CD4-positive, alpha-beta T cell treated with Interleukin-21 for 1 hour (primary cell): ENCODE measurements around the gene ERGIC3.
"Not testable (repeated sequence)": the region's sequence is repeated elsewhere in the genome, so short reads cannot be mapped to it uniquely, and the experiment has no call there.

Experiments
- DNase-seq: peaks from one replicate; pipeline ENCODE4 v3.0.0-alpha.2; 2020

The ERGIC3 gene

DNA sequence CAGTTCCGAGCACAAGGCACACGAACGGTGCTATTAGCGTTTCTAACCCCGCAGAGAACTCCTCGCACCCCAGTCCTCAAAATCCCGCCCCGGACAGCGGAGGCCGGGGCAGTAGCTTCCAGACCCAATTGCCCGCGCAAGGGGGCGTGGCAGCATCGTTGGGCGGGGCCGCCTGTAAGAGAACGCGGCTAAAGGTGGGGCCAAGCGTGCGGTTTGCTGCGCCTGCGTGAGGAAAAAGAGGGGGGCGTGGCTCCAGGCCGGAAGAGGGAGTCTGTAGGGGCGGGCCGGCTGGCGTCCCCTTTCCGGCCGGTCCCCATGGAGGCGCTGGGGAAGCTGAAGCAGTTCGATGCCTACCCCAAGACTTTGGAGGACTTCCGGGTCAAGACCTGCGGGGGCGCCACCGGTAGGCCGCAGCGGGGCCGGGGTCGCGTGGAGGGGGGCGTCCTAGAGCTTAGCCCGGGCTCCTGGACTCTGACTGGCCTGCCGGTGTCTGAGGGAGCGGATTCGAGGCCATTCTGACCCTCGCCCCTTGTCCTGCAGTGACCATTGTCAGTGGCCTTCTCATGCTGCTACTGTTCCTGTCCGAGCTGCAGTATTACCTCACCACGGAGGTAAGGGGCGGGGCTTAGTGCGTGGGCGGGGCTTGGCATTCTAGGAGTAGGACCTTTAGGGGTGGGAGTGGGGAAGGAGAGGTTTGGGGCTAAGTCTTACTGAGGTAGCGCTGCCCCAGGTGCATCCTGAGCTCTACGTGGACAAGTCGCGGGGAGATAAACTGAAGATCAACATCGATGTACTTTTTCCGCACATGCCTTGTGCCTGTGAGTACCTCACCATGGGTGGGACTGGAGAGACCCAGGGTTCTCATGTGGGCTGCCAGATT is at the start of gene ERGIC3:
Gene ERGIC3 (plus strand): TSS at position 296 of the 880 bp plus-strand sequence. CDS start 20 bp downstream, at position 316.
- DNase-seq: peak; percentile 97

DNA sequence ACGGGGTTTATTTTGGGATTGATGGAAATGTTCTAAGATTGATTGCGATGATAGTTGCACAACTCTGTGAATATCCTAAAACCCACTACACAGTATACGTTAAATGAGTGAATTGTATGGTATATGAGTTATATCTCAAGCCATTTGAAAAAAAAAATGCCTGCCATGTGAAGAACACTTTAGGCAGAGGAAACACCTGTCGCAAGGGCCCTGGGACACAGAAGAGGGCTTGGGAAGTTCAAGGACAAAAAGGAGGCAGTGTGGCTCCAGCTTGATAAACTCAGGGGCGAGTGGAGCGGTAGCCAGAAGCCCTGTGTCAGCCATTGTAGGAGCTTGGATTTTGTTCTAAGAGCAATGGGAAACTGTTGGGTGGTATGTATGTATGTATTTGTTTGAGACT is 49.5 kb upstream of the ERGIC3 start:
- no peak for DNase-seq

DNA sequence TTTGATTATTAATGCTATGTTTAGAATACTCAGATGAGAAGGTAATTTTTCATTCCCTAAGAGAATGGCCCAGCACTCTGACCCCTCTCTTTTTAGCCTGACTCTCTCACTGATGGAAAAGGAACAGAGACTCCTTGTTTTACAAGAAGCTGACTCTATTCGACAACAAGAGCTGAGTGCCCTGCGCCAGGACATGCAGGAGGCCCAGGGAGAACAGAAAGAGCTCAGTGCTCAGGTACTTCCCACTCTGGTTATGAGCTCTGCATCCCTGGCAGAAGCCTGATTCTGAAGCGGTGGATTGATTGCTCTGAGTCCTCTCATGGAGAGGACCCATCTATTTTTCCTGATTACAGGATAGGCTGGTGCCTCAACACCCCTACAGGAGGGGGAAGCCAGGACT is 45.4 kb upstream of the ERGIC3 start:
- no peak for DNase-seq

DNA sequence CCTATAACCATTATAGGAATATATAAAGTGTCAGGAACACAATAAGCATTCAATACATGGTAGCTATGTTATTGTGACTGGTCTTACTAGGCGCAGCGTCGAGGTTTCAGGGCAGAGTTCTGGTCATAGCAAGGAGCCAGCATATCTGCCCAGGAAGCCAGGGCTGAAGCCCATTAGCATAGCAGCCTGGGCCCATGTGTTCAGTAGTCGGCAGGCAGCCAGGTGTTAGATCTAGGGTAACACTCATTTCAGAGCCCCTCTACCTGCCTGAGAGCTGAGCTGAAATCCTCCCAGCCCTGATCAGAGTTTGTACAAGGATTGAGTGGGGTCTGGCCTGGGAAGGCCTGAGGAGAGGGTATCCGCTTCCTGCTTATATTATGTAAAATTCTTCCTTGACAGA is 44.6 kb upstream of the ERGIC3 start:
- DNase-seq: no peak

DNA sequence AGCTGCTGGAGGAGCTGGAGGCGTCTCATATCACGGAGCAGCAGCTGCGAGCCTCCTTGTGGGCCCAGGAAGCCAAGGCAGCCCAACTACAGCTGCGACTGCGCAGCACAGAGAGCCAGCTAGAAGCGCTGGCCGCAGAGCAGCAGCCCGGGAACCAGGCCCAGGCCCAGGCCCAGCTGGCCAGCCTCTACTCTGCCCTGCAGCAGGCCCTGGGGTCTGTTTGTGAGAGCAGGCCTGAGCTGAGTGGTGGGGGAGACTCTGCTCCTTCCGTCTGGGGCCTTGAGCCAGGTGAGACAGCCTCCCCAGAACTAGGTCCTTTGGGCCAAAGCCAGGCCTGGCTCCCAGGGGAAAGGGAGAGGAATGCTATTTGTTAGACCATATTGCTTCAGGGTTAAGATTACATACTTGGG is 44.1 kb upstream of the ERGIC3 start:
- no peak for DNase-seq

DNA sequence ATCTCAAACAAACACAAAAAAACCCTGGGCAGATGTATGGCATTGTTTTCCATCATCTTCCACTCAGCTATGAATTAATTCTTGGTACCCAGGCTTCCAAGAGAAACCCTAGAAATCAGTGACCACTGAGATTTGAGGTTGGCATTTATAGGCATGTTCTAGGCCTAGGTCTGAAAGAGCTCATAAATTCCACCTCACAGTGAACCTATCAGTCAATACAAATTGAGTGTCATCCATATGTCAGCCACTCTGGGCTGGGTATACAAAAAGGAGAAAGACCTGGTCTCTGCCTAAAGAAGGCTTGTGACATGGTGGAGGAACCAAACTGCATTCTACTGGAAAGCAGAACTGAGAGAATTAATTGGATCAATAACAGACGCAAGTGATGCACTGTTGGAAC is 42.6 kb upstream of the ERGIC3 start:
- DNase-seq: no peak

DNA sequence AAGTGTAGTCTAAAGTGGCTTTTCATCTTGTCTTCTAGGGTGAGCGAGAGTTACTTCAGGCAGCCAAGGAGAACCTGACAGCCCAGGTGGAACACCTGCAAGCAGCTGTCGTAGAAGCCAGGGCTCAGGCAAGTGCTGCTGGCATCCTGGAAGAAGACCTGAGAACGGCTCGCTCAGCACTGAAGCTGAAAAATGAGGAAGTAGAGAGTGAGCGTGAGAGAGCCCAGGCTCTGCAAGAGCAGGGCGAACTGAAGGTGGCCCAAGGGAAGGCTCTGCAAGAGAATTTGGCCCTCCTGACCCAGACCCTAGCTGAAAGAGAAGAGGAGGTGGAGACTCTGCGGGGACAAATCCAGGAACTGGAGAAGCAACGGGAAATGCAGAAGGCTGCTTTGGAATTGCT is 39.5 kb upstream of the ERGIC3 start:
- DNase-seq: no peak

DNA sequence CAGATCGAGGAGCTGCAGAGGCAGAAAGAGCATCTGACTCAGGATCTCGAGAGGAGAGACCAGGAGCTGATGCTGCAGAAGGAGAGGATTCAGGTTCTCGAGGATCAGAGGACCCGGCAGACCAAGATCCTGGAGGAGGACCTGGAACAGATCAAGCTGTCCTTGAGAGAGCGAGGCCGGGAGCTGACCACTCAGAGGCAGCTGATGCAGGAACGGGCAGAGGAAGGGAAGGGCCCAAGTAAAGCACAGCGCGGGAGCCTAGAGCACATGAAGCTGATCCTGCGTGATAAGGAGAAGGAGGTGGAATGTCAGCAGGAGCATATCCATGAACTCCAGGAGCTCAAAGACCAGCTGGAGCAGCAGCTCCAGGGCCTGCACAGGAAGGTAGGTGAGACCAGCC is 38.6 kb upstream of the ERGIC3 start:
- no peak for DNase-seq

DNA sequence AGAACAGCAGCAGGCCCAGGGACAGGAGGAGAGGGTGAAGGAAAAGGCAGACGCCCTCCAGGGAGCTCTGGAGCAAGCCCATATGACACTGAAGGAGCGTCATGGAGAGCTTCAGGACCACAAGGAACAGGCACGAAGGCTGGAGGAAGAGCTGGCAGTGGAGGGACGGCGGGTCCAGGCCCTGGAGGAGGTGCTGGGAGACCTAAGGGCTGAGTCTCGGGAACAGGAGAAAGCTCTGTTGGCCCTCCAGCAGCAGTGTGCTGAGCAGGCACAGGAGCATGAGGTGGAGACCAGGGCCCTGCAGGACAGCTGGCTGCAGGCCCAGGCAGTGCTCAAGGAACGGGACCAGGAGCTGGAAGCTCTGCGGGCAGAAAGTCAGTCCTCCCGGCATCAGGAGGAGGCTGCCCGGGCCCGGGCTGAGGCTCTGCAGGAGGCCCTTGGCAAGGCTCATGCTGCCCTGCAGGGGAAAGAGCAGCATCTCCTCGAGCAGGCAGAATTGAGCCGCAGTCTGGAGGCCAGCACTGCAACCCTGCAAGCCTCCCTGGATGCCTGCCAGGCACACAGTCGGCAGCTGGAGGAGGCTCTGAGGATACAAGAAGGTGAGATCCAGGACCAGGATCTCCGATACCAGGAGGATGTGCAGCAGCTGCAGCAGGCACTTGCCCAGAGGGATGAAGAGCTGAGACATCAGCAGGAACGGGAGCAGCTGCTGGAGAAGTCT is 37.9 kb upstream of the ERGIC3 start:
- no peak for DNase-seq

DNA sequence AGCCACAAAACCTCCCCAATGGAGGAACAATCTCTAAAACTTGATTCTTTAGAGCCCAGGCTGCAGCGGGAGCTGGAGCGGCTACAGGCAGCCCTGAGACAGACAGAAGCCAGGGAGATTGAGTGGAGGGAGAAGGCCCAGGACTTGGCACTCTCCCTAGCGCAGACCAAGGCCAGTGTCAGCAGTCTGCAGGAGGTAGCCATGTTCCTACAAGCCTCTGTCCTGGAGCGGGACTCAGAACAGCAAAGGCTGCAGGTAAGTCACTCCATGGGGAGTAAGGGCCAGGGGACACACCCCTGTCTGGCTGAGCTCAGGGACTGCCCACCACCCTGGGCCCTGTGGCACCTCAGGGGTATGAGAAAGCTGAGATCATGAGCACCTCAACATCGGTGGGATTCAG is 37.1 kb upstream of the ERGIC3 start:
- DNase-seq: no peak

DNA sequence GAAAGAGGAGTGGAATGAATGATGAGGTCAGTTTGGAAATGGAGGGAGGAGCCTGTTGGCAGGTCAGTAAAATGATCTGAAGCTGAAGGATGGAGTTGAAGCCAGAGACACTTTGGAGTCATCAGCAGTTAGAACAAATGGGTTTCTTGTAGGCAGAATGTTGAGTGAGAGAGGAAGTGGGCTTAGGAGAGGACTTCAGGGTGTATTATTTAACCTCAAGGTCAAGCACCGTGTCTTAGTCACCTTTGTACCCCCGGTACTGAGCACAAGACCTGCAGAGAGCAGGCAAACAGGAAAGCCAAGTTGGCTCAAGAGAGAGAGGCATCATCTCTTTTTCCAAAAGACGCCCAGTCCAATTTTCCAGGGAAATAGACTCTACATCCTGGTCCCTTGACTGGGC is 35.7 kb upstream of the ERGIC3 start:
- DNase-seq: no peak

DNA sequence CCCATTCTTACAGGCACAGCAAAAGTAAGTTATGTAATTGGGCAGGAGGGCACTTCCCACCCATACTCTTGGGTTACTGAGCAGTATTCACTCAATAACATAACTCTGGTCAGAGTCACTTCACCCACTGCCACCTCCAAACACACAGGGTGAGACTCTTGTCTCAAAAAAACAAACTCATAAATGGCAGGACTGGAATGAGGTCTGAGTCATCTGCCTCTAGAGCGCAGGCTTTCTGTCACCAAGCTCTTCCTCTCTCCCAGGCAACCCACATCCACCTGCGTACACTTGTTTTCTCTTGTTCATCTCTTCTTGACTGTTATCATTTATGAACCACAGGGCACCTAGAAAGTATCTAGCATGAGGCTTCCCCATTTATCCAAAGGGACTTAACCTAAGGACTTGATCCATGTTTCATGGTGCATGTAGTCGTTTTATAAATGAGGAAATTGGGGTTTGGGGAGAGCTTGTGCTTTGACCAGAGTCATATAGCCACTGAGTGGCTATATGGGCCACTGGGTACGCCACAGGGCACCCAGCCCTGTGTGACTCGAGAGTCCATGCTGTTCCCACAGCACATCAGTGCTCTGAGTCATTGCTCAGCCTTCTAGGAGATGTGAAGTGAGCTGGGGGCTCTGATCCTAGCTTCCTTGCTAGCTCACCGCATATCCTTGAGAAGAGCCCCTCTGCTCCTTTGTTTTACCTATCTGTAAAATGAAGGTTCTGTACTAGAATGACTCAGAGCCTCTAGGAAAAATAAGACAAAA is 34.8 kb upstream of the ERGIC3 start:
- DNase-seq: no peak

DNA sequence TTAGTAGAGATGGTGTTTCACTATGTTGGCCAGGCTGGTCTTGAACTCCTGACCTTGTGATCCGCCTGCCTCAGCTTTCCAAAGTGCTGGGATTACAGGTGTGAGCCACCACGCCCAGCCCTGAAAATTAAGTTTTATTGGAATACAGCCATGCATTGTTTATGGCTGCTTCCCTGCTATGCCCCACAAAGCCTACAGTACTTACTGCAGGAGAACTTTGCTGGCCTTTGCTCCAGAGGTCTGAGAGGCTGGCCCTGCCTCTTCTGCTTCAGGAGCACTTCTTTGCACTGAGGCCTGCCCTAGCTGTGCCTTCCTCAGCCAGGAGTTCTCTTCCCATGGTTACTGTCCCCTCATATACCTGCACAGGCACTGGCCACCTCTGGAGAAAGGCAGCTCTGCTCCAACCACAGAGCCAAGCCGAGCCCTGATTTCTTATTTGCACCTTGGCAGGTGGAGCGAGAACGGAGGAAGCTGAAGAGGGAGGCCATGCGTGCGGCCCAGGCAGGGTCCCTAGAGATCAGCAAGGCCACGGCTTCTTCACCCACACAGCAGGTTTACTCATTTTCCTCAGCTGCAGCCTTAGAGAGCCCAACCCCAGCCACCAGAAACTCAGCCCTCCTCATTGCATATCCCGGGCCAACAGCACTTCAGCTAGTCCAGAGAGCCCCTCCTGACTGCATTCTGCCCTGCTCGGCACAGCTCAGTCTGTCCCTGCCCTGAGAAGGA is 33.2 kb upstream of the ERGIC3 start:
- no peak for DNase-seq

DNA sequence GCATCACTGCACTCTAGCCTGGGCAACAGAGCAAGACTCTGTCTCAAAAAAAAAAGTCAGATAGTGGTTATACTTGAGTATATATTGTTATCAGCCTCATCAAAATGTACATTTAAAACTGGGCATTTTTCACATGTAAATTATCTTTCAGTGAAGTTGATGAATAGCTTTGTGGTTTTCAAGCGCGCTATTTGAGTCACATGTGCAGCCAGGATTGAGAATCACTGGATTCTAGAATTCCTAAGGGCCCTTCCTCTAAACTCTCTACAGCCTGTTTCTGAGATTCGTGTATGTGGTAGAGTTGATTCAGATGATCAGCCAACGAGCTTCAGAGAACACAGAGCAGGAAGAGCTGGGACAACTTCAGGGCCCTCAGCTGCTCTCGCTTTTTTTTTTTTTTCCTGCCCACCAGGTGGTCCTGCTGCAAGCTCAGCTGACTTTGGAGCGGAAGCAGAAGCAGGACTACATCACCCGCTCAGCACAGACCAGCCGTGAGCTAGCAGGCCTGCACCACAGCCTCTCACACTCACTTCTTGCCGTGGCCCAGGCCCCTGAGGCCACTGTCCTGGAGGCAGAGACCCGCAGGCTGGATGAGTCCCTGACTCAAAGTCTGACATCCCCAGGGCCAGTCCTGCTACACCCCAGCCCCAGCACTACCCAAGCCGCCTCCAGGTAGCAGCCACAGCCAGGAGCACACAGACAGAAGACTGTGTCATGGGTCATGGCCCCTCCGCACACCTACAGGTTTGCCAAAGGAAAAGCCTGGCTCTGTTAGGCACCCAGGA is 30.7 kb upstream of the ERGIC3 start:
- no peak for DNase-seq

DNA sequence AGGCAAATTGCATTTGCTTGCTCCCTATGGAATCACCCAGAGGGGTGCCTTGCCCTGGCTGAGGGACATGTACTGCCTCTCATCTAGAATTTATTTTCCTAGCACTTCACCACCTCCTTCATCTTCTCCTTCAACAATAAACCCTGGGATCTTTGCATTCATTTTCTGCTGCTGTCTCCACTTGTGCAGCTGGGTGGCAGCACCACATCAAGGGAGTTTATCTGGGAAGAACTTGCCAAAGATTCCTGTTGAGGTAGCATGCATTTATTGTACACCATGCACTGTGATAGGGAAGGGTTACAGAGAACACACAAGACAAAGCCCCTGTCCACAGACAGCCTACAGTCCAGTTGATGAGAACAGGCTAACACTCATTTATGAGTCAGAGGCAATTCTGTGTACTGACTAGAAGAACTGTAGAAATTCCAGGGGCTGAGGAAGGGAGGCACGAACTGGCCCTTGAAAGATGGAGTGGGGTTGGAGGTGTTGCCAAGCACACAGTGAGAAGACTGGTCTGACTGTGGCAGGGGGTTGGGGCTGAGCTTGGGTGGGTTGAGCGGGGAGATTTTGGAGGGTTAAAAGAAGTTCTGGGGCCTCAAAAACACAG is 30.0 kb upstream of the ERGIC3 start:
- DNase-seq: peak; percentile 6

DNA sequence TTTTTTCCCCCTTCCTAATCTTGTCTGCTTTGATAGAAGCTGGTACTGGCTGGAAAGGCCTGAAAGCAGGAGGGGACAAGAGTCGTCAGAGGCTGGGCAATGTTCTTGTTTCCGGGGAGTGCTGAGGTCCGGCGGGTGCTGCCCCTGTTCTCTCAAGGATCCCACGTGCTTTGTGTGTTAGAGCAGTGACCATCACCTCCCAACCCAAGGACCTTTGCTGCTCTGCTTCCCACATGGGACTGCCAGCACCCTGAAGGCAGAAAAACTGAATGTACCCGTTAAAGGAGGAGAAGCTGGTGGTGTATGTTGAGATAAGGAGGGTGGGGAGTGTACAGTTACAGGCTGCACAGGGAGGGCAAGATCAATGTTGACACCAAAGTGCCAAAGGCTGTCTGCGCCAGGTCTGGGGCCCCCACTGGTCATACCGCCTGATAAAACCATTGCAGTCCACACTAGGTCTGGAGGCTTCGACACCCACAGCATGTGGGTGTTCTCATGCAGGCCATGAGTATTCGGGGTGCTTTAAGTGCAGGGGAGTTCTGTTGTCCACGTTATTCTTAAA is 27.4 kb upstream of the ERGIC3 start:
- DNase-seq: no peak

DNA sequence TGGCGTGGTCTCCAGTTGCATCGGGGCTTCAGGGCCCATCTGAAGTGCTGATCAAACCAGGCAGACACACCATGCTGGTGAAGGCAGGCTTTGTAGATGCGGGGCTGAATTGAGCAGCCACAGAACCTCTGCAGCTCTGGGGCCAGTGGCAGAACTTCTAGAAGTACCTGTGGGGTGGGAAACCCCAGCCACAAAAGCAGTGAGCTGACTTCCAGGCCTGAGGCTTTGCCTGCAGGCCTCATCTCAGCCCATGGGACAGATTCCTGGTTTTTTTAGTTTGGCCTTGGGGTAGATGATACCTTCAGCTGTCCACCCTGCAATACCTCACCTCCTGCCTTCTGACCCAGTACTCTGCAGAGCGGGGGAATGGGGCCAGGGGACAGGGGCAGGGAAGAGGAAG is 26.5 kb upstream of the ERGIC3 start:
- no peak for DNase-seq

DNA sequence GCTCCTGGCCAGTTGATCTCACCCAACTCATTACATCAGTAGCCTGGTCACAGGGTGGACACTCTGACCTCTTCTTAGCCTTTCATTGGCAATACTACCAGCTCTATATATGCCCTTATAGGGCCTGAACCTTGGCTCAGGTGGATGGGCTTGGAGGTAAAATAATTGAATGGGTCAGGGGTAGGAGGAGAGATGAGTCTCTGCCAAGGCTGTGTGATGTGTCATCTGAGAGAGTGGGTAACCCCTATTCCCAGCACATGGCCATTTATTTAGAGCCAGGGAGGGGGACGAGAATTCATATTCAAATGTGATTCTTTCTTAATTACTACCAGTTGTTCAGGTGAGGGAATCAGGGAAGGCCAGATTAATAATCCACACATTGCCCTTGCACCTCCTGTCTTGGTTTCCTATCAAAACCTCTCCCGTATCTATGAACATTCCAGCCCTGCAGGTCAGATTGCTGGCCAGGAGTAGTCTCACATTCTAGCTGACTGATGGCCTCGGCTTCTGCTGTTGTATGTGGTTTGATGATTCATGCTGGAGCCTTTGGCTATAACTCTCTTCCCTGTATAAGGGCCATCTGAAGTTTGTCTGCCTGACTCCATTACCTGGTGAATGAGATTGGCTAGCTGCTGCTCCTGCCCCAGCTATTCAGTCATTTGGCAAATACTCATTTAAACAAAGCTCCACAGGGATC is 25.8 kb upstream of the ERGIC3 start:
- no peak for DNase-seq

DNA sequence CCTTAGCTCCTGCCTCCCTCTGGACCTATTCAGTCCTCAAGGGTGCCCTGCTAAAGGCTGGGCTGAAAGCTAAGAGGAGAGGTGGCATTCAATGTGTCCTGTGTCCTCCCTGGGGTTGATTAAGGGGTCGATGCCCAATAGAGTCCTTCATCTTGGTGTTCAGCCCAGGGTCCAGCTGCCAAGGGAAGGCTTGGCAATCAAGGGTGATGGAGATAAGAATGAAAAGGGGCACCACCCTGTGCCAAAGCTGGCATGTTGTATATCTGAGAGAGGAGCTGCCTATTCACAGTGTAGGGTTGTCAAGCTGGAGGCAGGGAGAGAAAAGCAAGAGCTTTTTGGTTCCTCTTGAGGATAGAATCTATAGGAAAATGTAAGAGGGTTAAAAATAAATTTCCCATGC is 24.8 kb upstream of the ERGIC3 start:
- DNase-seq: no peak

DNA sequence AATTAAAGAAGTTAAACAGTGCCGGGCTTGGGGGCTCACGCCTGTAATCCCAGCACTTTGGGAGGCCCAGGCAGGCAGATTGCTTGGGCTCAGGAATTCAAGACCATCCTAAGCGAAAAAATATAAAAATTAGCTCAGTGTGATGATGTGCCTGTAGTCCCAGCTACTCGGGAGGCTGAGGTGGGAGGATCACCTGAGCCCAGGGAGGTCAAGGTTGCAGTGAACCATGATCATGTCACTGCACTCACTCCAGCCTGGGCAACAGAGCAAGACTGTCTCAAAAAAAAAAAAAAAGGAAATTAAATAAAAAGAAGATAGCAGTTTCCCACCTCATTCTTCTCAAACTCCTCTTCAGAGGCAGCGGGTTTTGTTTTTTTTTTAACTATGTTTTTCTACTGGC is 24.1 kb upstream of the ERGIC3 start:
- not testable (repeated sequence) for DNase-seq

DNA sequence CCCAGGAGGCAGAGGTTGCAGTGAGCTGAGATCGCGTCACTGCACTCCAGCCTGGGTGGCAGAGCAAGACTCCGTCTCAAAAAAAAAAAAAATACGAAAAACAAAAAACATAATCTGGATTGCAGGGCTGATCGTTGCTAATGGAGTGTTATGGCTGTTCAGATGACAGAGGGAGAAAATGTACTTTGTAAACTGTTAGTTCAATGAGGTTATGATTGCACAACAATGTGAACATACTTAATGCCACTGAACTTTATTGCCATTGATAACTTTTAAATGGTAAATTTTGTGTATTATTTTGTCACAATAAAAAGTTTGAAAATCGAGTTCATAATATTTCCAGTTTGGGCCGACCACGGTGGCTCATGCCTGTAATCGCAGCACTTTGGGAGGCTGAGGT is 22.9 kb upstream of the ERGIC3 start:
- no peak for DNase-seq
